Measurements from ENCODE around the gene SAXO1.

DNA sequence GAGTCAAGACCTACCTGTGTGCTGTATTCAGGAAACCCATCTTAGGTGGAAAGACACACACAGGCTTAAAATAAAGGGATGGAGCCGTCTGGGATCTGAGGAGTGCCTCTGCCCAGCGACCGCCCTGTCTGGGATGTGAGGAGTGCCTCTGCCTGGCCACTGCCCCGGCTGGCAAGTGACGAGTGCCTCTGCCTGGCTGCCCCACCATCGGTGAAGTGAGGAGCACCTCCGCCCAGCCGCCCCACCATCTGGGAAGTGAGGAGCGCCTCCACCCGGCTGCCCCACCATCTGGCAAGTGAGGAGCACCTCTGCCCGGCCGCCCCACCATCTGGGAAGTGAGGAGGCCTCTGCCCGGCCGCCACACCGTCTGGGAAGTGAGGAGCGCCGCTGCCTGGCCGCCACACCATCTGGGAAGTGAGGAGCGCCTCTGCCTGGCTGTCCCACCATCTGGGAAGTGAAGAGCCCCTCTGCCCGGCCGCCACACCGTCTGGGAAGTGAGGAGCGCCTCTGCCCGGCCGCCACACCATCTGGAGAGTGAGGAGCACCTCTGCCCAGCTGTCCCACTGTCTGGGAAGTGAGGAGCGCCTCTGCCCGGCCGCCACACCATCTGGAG is 33.7 kb downstream of the SAXO1 start:
- TF ChIP-seq POLR2AphosphoS5 (IDR thresholded peaks at IDR 0.05; ENCODE audit: low read depth, low read length) (no peak), POLR2A (IDR thresholded peaks at IDR 0.05; ENCODE audit: low read depth, low read length) (no peak), POU2F2 (IDR thresholded peaks at IDR 0.05; ENCODE audit: low read depth, low read length) (no peak), TAF1 (IDR thresholded peaks at IDR 0.05; ENCODE audit: low read depth, low read length) (no peak), SPI1 (IDR thresholded peaks at IDR 0.05; ENCODE audit: low read depth, low read length) (no peak)

Data from GM12891 (cell line).